ENCODE results near the gene SF3B4. TPM values are rescaled to one million over a fixed set of nuclear protein-coding genes. Genes with fewer than 3 reads are reported as not detected.

The SF3B4 gene
- total and polyA plus RNA-seq, 2 of the 8 experiments (the other 6 are each of a cell fraction or from before 2014, with no cell fraction given): 81.1 to 122 TPM

GRCh38 chr1:149899460-149900284 is 27.9 kb downstream of the SF3B4 start, which contains the start of gene BOLA1 (continued):
- no peak for TF ChIP-seq NRF1 (IDR thresholded peaks at IDR 0.05; ENCODE audit: low read depth, low read length)
- TF ChIP-seq JUND (IDR thresholded peaks at IDR 0.05; ENCODE audit: low read length): 0 out of 2 replicates have a peak, but pooled peaks have one; percentile 14
- TF ChIP-seq, protein P1, sequence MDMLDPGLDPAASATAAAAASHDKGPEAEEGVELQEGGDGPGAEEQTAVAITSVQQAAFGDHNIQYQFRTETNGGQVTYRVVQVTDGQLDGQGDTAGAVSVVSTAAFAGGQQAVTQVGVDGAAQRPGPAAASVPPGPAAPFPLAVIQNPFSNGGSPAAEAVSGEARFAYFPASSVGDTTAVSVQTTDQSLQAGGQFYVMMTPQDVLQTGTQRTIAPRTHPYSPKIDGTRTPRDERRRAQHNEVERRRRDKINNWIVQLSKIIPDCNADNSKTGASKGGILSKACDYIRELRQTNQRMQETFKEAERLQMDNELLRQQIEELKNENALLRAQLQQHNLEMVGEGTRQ (IDR thresholded peaks at IDR 0.05; ENCODE audit: low read length): peak; percentile 99
- TF ChIP-seq SRF (IDR thresholded peaks at IDR 0.05; ENCODE audit: low read depth, low read length): no peak
- peak; percentile 50 for TF ChIP-seq KDM4A (IDR thresholded peaks at IDR 0.05; ENCODE audit: low read depth, low read length, severe bottlenecking)
- no peak for TF ChIP-seq CHD1 (IDR thresholded peaks at IDR 0.05; ENCODE audit: low read depth, low read length)
- peak; percentile 15 to 96; a peak in 1 of 4 replicates for TF ChIP-seq SIN3A (conservative IDR thresholded peaks at IDR 0.05 in 1 of 2, IDR thresholded peaks at IDR 0.05 in 1 of 2; ENCODE audit: low read depth in 1 of 2, low read length in 2 of 2)
- peak; percentile 88 for TF ChIP-seq E2F6 (IDR thresholded peaks at IDR 0.05)
- TF ChIP-seq CREB1 (IDR thresholded peaks at IDR 0.05): peak; percentile 84
- peak; percentile 69 for TF ChIP-seq PHF8 (conservative IDR thresholded peaks at IDR 0.05; ENCODE audit: low read depth, low read length)
- no peak for TF ChIP-seq EZH2 (IDR thresholded peaks at IDR 0.05; ENCODE audit: low read depth, low read length, severe bottlenecking)
- TF ChIP-seq POLR2A (IDR thresholded peaks at IDR 0.05; ENCODE audit: control extremely low read depth in 1 of 2, low read depth in 2 of 2, low read length in 2 of 2): peak in 1 of 2 experiments; percentile 80; a peak in 2 of 3 replicates
- peak; percentile 98 for TF ChIP-seq SIX5 (IDR thresholded peaks at IDR 0.05; ENCODE audit: low read depth, low read length)
- peak; percentile 87 for TF ChIP-seq TAF1 (IDR thresholded peaks at IDR 0.05; ENCODE audit: low read depth, low read length)
- peak; percentile 78 for TF ChIP-seq ASH2L (IDR thresholded peaks at IDR 0.05; ENCODE audit: low read length)
- peak; percentile 85 for TF ChIP-seq YY1 (IDR thresholded peaks at IDR 0.05; ENCODE audit: low read depth, low read length)

All from H1 (cell line).